ENCODE data around the gene TMEM14C.
"Not testable (repeated sequence)": the region's sequence is repeated elsewhere in the genome, so short reads cannot be mapped to it uniquely, and the experiment has no call there.

The TMEM14C gene

GRCh38 chr6:10720960-10721849 lies 1.7 kb upstream of the TMEM14C start:
- not testable (repeated sequence) for DNase-seq (ENCODE audit: low read depth)

DNA sequence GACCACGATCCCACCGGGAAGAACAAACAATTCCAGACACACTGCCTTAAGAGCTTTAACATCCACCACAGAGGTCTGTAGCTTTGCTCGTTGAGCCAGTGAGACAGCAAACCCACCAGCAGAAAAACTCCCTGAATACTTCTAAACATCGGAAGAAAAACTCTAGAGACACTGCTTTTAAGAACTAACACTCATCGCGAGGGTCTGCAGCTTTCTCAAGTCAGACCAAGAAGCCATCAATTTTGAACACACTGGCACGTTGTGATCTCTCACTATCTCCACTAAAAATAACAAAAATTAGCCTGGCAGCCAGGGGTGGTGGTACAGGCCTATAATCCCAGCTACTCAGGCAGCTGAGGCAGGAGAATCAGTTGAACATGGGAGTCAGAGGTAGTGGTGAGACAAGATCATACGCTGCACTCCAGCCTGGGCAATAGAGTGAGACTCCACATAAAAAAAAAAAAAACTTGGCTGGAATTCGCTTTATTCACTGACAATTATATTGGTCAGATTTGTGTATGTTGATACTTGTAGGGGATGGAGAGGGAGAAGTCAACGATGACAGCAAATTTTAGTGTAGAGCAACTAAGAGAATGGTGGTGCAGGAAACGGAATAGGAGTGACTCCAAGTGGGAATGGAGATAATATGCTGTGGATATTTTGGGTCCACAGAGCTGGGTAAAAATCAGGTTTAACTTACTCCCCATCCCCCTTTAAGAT lies 860 bp upstream of the TMEM14C start:
- no peak for DNase-seq (ENCODE audit: low read depth)

DNA sequence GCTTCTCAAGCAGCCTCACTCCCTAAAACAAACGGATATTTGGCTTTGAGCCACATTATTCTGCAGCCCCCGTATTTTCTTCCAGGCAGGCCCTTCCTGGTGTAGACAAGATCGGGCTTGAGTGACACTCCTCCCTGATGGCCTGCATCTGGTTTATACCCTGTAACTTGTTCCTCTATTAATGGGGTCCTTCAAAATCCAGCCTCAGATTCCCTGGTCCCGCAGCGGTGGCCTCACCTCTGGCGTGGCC lies 375 bp upstream of the TMEM14C start:
- DNase-seq (ENCODE audit: low read depth): no peak

GRCh38 chr6:10723567-10723881 lies 654 bp downstream of the TMEM14C start:
- peak; percentile 9 for DNase-seq (ENCODE audit: low read depth)

GRCh38 chr6:10725044-10725443 lies 2.2 kb downstream of the TMEM14C start:
- DNase-seq (ENCODE audit: low read depth): no peak

- DNase-seq (ENCODE audit: low read depth): no peak
These were observed 2.8 kb downstream of the TMEM14C start for GRCh38 chr6:10725716-10726115.

DNA sequence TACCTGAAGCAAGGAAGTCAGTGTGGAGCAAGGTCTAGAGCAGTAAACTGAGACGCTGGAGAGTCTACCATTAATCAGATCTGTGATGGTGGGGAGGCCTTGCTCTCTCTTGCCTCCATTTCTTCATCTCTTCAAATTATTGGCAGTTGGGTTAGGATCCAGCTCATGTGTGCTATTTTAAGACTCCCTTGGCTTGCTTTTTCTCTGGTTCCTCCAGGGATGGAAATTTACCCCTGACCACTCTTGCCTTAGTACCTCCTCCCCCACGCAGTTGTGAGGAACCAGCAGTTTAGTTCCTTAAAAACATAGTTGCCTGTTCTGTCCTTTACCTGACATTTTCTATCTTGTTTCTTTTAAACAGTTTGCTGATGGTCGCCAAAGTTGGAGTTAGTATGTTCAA lies 7.4 kb downstream of the TMEM14C start:
- no peak for DNase-seq (ENCODE audit: low read depth)

DNA sequence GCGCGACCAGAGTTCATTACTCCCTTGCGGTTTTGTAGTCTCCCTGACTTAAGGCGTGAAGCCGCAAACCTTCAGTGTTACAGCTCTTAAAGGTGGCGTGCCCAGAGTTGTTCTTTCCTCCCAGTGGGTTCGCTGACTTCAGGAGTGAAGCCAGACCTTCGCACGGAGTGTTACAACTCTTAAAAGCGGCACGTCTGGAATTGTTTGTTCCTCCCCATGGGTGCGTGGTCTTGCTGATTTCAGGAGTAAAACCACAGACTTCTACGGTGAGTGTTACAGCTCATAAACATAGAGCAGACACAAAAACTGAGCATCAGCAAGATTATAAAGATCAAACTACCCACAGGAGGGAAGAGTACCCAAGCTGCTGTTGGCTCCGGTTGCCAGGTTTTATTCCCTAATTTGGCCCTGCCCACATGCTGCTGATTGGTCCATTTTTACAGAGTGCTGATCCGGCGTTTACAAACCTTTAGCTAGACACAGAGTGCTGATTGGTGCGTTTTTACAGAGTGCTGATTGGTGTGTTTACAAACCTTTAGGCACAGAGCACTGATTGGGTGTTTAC lies 10.4 kb downstream of the TMEM14C start:
- no peak for DNase-seq (ENCODE audit: low read depth)

DNA sequence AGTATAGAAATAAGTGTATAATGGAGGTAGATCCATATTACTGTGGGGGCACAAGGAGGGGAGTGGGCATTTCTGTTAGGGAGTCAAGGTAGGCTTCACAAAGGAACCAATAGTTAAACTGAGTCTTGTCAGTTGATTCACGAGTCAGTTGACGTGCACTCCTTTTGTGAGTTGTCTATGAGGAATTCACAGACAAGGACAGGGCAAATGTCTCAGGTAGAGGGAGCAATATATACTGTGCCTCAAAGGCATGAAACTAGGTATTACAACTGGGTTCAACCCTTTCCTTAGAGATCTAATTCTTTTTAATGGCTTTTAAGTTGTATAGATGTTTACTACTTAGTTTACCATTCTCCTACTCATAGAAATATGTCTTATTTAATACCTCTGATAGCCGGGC lies 11.0 kb downstream of the TMEM14C start:
- no peak for DNase-seq (ENCODE audit: low read depth)

DNA sequence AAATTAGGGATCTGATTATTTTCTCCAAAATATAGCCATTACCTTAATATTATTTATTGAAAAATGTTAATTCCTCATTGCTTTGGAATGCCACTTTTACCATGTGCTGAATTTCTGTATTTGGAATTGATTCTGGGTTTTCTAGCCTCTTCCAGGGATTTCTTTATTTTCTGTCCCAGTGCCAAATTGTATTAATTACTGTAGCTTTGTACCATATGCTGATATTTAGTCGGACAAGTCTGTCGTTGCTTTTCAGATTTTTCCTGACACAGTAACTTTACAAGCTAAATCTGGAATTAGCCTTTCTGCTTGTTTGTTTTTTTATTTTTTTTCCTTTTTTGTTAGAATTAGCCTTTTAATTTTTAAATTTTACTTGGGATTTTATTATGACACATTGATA lies 13.9 kb downstream of the TMEM14C start:
- DNase-seq (ENCODE audit: low read depth): no peak

GRCh38 chr6:10740061-10740460 lies 17.2 kb downstream of the TMEM14C start:
- no peak for DNase-seq (ENCODE audit: low read depth)

DNA sequence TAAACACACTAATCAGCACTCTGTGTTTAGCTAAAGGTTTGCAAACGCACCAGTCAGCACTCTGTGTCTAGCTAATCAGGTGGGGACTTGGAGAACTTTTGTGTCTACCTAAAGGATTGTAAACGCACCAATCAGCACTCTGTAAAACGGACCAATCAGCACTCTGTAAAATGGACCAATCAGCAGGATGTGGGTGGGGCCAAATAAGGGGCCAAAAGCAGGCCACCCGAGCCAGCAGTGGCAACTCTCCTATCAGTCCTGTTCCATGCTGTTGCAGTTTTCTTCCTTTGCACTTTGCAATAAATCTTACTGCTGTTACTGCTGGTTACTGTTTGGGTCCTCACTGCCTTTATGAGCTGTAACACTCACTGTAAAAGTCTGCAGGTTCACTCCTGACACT lies 18.8 kb downstream of the TMEM14C start:
- DNase-seq (ENCODE audit: low read depth): not testable (repeated sequence)

DNA sequence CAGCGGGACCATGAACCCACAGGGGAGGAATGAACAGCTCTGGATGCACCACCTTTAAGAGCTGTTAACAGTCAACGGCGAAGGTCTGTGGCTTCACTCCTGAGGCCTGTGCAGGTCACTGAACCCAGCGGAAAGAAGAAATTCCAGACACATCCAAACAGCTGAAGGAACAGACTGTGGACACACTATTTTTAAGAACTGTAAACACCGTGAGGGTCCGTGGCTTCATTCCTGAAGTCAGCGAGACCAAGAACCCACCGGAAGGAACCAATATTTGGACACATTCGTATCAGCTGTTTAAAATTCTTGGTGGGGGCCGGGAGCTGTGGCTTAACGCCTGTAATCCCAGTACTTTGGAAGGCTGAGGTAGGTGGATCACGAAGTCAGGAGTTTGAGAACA lies 19.4 kb downstream of the TMEM14C start:
- DNase-seq (ENCODE audit: low read depth): no peak

GRCh38 chr6:10743515-10743914 lies 20.6 kb downstream of the TMEM14C start:
- no peak for DNase-seq (ENCODE audit: low read depth)

DNA sequence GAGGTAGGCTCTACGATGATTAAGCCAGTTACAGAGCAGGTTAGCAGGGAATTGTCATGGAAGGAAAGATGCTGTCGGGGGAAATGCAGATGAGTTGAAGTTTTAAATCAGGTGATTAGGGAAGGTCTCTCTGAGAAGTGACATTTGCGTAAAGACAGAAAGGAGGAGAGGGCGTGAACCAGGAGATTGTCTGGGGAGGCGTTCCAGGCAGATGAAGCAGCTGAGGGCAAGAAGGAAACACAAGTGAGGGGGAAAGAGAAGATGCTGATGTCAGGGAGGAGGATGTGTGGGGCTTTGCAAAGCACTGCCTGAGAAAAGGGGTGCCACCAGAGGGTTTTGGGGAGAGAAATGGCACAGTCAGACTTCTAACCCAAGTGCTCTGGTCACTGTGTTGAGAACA lies 22.2 kb downstream of the TMEM14C start:
- no peak for DNase-seq (ENCODE audit: low read depth)

- DNase-seq (ENCODE audit: low read depth): no peak
These were observed 24.0 kb downstream of the TMEM14C start for GRCh38 chr6:10746915-10747250.

DNA sequence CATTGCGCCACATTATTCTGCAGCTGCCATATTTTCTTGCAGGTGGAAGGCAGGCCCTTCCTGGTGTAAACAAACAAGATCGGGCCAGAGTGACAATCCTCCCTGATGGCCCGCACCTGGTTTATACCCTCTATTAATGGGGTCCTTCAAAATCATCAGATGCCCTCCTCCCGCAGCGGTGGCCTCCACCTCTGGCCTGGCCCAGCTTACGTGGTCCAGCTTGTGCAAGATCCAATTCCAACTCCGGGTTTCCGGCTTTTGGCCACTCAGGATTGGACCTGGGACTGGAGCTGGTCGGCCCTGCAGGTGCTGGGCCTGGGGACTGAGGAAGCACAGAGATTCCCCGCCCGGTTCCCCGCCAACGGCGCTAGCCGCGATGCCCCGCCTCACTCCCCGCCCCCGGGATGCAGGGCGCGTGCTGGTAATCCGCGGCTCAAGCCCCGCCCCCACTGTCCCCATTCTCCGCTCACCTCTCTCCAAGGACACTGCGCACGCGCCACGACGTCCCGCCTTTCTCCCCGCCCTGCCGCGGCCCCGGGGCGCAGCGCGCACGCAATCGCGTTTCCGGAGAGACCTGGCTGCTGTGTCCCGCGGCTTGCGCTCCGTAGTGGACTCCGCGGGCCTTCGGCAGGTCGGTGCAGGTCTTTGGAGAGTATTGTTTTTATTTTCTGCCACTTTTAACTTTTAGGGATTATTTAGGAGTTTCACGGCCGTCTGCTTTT lies 24.5 kb downstream of the TMEM14C start, which contains the start of gene TMEM14B:
Gene TMEM14B, plus strand, starts transcription at position 555 of the 722 bp plus-strand sequence. CDS start 1,441 bp downstream, outside the sequence.
- DNase-seq (ENCODE audit: low read depth): peak; percentile 91

- DNase-seq (ENCODE audit: low read depth): no peak
These were observed 26.9 kb downstream of the TMEM14C start for GRCh38 chr6:10749734-10750133.

DNA sequence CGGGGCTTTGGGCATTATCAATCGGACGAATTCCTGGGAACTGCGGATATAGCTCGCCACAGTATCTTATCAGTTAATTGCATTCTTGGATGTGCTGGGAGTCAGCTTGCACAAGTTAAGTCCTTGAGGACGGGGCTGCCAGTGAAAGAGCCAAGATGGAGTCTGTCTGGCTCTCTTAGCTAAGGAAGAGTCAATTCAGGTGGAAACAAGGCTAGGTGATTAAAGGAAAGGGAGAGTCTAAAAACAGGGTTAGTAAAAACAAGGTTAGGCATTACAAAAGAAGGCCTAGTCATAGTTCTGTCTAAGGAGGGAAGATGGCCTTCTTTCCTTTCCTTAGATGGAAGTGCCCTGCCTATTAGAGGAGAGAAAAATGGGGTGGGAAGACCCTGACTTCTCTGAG lies 27.7 kb downstream of the TMEM14C start:
- DNase-seq (ENCODE audit: low read depth): not testable (repeated sequence)

- not testable (repeated sequence) for DNase-seq (ENCODE audit: low read depth)
These were observed 28.9 kb downstream of the TMEM14C start for GRCh38 chr6:10751757-10752156.

- no peak for DNase-seq (ENCODE audit: low read depth)
These were observed 33.2 kb downstream of the TMEM14C start for GRCh38 chr6:10756085-10756484.

- DNase-seq (ENCODE audit: low read depth): peak; percentile 19
These were observed 36.5 kb downstream of the TMEM14C start for GRCh38 chr6:10759312-10759839.

All from stromal cell of bone marrow (primary cell).